GM10847 (cell line): ENCODE data around the gene TMEM132D.

ENCODE experiments used
- POLR2A ChIP-seq: IDR thresholded peaks from 2 replicates; pipeline ENCODE4 v1.6.1; 2011; ENCODE audit not compliant: insufficient read length; ENCODE audit errors: extremely low read depth

Gene TMEM132D

DNA sequence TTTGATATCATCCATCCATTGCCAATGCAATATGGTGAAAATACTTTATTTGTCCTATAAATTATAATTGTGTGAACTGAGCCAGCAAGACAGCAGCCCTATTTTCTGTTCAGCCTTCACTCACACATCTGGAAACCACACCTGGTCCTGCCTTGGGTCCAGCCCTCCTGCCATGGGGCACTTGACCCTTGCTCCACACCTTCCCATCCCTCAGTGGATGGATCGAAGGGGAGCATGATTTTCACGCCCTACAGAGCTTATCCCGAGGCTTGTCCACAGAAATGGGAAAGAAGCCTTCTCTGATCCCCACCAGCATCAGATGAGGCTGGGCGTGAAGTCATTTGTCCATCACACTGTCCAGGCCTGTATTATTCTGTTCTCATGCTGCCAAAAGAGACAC lies 10.1 kb downstream of the TMEM132D start:
- TF ChIP-seq POLR2A: no peak

DNA sequence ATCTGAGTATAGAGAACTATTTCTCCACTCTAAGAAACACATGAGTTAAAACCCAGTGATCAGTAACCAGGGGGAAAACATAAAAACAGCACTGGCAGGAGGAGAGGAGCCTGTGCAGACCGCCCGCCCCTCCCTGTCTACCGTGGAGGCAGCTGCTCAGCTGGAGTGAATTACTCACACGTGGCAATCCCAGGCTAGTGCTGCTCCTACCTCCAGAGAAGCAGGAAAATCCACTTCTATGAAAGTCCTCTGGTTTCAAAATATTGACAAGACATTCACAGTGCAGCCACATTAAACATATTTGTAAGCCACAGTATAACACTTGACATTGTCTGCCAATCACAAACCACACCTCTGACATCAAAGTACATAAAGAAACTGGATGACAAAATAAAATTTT lies 16.7 kb downstream of the TMEM132D start:
- no peak for TF ChIP-seq POLR2A

DNA sequence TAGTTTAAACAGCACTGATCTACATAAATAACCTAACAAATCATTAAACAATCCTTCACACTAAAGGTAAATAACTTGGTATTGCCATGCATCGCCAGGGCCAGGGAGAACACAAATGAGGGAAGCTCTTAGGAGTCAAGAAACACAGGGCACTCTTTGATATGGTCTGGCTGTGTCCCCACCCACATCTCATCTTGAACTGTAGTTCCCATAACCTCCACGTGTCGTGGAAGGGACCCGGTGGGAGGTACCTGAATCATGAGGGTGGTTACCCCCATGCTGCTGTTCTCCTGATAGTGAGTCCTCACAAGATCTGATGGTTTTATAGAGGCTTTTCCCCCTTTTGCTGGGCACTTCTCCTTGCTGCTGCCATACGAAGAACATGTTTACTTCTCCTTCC lies 17.3 kb downstream of the TMEM132D start:
- no peak for TF ChIP-seq POLR2A

DNA sequence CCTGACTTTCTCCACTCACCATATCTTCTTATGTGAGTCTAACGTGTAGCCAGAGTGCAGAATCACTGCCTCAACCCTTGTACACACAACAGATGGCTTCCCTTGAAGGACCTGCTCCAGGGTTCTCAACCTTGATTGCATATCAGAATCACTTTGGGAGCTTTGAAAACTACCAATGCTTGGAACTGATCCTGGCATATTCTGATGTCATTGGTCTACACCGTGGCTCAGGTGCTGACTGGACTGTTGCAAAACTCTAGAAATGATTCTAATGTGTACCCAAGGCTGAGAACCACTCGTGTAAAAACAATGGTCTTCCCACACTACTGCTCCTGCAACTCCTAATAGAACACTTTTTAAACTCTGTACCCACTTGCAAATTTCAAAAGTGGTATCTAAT lies 18.5 kb downstream of the TMEM132D start:
- no peak for TF ChIP-seq POLR2A

DNA sequence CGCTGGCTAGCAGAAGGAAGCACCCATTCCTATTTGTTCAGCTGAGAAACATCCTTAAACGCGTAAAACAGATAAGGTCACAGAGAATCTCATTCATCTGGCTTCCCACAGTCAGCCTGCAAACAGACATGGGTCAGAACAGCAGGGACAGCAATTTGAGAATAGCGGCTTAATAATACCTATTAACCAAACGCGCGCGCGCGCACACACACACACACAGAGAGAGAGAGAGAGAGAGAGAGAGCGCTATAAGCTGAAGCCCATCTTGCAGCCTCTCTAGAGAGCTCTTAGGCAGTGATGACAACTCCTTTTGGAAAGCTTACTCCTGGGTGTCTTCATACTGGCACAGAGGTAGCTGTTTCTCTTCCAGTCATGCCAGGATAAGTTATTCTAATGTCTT lies 26.4 kb downstream of the TMEM132D start:
- TF ChIP-seq POLR2A: no peak

DNA sequence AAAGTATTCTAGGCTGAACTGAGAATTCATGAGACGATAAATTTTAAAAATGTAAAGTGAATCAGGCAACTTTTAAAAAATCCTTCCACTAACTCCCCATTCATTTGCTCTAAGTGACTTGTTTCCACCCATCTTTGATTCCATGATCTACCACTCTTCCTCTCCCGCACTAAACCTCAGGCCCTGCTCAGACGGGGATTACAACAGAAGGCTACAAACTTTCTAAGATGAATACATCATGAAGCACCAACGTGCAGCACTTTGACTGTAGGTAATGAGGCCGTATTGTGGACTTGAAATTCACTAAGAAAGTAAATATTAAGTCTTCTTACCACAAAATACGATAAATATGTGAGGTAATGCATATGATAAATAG lies 30.0 kb downstream of the TMEM132D start:
- TF ChIP-seq POLR2A: no peak

DNA sequence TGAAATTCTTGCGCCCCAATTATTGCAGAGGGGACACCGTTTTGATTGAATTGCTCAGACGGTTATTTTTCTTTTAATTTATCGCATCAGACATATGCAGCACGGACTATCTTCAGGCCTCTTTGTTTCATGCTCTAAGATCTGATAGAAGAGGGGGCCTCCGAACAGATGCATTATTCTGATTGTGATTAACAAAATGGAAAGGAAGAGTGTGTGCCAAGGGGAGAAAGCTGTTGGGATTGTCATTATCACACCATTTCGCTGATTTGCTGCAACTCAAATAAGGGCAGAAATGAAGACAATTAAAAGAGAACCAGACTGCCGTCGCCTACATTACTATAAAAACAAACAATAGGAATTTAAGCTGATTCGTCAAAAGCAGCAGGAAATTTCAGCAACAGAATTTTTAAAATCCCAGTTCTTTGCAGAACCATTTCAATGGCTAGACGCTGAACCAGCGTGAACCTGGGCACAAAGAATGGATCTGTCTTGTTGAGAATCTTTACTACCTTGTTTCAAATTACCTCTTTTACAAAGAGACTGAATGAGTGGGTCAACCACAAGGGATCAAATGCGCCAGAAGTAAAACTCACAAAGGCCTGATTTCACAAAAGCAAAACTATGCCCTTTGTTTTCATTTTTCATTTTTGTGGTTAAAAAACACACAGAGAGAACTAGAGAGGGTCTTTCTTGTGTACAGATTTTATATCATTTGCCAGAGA lies 30.6 kb downstream of the TMEM132D start:
- no peak for TF ChIP-seq POLR2A

DNA sequence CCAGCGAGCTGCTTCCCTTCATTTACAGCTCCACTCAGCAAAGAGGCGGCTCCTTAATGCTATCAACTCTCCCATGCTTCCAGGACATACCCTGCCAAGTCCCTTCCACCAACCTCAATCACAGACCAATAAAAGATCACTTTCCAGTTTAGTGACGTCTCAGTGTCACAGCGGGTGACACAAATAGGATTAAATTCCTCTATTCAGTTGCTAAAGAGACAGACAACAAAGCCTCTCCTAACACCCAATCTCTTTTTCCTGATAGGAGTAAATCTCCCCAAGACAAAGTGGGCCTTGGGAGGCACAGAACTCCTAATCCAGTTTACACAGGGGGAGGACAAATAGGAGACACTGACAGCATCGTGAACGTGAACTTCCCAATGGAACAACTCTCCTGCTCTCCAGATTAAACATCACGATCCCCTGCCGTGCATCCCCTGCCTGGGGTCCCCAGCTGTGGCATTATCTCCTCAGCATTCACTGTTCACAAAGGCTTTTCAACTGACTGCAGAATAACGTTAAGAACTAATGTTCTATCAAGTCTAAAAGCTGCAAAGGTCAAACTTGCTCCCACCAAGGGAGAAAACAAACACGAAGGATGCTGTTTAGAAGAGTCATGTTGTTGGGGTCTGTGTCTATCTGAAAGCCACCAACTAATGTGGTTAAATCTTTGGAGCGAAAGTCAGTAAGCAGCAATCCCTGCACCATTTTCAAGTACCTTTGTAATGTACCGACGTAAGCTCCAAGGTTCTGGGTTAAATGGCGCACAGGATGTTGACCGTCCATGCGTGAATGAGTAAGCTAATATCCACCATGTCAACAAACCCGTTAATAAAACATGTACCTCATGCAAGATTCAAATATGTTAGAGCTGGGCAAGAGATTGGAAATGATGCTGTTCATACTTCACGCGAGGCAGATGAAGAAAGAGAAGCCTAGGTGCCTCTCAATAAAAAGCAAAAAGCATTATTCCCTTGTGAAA lies 31.5 kb downstream of the TMEM132D start:
- TF ChIP-seq POLR2A: no peak

DNA sequence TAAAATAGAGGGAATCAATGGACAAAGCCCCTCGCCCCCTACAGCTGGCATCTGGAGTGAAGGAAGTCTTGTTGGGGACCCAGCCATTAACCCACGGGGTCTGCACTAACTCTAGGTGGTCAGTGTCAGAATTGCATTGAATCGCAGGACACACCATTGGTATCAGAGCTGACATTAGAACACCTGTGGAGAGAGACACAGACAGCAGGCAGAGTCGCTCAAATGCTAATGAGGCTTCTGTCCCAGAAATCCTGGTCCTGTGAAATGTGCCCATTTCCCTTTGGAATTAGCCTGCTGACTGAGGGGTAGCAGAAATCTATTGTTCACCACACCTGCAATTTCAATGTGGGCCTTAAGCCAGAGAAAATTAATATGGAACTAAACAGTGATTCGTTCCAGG lies 33.0 kb downstream of the TMEM132D start:
- no peak for TF ChIP-seq POLR2A

DNA sequence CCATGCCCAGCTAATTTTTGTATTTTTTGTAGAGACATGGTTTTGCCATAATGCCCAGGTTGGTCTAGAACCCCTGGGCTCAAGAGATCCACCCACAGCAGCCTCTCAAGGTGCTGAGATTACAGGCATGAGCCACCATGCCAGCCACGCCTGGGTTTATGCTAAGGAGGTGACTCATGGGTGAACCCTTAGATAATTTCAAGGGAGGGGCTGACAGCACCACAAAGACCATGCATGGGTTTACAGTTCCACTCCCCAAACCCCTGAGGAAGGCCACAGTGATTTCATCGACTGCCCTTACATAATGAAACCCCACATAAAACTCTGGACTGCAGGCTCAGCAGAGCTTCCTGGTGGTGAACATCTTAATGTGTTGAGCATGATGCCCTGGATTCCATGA lies 33.7 kb downstream of the TMEM132D start:
- TF ChIP-seq POLR2A: no peak

DNA sequence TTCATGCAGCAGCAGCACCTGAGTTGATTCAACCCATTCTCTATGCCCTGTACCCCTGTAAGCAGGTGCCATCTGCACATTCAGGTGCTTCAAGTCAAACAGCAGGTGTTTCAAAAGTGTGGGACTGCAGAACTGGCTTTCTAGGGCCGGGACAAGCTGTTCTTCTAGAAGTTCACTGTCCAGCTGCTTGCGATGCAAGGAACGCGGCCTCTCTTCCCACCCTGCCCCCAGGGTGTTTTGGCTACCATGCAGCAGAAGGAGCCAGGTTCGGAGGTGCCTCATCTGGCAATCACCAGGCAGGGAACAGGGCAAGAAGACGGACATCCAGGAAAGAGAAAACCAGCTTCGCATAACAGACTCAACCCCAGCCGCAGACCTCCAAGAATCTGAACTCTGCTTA lies 35.2 kb downstream of the TMEM132D start:
- TF ChIP-seq POLR2A: no peak

DNA sequence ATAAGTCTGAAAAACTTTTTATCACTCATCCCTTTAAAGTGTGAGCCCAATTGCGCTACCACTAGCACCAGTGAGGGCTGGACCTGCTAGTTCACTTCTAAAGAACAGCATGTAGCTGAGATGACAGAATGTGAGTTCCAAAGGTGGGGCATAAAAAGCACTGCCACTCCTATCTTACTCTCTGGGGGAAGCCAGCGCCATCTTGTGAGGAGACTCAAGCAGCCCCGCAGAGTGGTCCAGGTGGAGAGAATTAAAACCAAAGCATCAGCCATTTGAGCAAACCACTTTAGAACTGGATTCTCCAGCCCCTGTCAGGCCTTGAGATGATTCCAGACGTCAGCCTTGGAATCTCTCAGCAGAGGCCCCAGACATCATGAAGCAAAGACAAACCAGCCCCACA lies 39.9 kb downstream of the TMEM132D start:
- no peak for TF ChIP-seq POLR2A

DNA sequence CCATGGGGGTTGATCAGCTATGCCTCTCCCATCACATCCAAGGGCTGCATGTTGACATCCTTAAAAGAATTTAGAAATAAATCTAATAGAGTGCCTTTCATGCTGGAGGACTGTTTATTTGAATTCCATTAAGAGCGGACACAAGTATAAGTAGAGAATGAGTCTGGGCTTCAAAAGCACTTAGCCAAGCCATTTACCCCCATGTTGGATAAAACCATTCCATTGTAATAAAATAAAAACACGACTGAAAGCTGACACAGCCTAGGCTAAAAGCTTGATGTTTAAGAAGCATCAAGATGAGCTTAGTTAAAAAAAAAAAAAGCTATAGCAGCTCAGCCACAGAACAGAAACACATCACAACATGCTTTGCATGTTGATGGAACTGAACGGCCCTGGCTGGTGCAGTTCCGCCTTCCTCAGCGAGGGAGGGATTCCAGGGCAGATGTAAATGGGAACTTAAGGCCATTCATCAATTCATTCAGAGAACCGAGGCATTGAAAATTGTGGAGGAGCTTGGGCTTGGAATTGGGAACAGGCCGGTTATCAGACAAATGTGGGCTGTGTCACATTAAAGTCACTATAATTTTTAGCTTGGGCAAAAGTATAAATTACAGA lies 41.2 kb downstream of the TMEM132D start:
- no peak for TF ChIP-seq POLR2A

DNA sequence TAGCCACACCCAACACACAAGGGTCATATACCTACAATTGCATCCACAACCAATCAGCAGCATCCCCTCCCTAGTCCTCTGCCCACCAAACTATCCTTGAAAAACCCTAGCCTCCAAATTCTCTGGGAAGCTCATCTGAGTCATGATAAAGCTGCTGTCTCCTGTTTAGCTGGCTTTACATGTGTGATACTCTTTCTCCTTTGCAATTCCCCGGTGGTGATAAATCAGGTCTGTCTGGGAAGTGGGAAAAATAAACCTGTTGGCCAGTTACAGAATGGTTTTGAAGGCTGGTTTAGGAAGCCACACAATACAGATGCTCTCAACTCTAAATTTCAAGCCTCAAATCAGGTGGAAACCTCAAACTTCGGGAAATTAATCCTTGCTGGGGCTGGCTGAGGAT lies 41.9 kb downstream of the TMEM132D start:
- TF ChIP-seq POLR2A: no peak

DNA sequence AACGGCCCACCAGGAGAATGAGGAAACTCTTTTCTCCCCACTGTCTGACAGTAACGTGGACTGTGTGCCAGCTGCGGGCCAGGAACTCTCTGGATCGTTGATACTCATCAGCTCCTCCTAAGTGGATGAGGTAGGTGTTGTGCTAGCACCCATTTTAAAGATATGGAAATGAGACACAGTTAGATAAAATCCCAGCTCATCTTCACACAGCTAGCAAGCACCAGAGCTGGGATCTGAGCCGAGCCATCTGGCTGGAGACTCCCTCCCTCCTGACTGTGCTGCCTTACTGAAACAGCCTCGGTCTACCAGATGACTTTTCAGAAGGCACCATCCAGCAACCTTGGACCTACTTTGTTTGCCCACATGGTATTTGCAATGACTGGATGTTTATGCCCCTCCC lies 49.2 kb downstream of the TMEM132D start:
- TF ChIP-seq POLR2A: no peak

DNA sequence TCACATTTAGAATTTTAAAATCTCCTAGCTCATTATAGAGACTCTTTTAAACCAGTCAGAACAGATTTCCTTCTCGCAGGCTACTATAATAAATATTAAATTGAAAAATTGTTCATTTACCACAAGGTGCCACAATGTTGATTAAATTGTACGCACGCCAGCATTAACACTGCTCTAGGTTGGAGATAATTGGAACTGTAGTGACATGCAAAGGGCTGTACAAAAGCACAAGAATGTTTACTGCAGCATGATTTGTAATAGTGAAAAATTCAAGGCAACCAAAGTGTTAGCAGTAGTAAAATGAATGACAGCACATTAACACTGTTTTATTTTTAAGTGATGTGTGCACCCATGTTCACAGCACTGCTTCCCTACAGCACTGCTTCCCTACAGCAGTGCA lies 52.5 kb downstream of the TMEM132D start:
- no peak for TF ChIP-seq POLR2A

DNA sequence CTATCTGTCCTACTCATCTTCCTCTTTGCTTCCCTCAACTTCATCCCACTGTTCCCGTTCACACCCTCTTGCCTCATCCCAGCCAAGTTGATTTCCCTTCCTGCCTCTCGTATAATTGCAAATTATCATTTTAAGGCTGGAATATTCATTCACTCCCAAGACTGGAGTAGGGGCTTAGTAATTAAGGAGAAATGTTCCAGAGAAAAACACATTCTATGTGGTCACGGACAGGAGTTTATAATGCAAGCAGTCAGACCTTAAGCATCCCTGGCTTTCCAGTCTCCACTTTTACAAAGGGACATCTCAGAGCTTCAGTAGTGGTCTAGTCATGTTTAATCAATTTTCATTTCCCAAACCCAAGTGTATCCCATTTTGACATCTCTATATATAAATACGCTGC lies 54.9 kb downstream of the TMEM132D start:
- no peak for TF ChIP-seq POLR2A

DNA sequence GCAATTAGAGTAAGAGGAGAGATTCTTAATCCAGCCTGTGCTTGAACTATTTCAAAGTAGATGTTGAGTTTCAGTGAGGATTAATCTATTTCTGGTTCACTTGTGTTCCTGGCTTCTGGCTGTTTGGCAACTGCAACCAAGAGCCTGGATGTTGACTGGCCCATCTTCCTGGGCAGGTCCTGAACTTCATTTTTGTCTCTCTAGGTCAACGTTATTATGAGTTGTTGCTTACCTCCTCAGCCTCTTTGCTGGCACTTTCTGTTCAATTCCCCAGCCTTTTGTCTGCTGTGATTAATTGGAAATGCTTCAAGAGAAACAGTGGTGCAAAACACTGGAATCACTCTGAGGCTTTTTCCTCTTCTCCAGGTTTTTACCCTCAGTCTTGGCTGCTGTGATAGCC lies 56.8 kb downstream of the TMEM132D start:
- TF ChIP-seq POLR2A: no peak
